DND-41 (cell line): ENCODE data around the gene PTCD2.

Source experiments
- EZH2 ChIP-seq: IDR thresholded peaks from 3 replicates; pipeline ENCODE4 v1.6.1; 2012; ENCODE audit warnings: borderline replicate concordance, low read depth, mild to moderate bottlenecking, moderate library complexity, low read length, inconsistent platforms; ENCODE audit not compliant: severe bottlenecking
- TF ChIP-seq, protein P1 (sequence below): IDR thresholded peaks from 2 replicates; pipeline ENCODE4 v1.5.1; 2012; ENCODE audit warnings: borderline replicate concordance, low read length, moderate library complexity, mild to moderate bottlenecking; ENCODE audit not compliant: poor library complexity, severe bottlenecking; ENCODE audit errors: extremely low read depth

DNA sequence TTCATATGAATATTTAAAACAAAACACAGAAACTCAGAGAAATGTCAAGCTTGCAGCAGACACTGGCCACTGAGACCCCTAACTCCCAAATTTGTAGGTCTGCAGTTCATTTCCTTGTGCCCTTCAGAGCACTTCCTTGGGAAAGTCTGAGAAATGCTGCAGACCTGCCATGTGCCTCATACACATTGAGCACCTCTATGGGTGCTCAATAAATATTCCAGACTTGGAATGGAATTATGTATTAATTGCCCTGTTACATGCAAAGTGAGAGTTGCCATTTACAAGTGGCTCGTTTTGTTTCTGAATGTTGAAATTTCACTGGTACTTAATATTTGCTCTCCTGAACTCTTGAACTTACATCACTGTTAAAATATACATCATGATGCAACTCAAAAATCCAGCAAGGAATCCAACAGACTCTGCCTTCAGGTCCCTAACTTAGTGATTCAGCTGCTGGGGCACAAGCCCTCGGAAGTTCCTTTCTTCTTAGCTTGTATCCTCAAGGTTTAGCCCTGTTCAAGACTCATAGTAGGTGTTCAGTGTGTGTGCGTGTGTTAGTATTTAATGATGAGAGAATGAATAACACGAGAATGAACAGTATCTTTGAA, 90.6 kb downstream of the PTCD2 start:
- TF ChIP-seq, protein P1, sequence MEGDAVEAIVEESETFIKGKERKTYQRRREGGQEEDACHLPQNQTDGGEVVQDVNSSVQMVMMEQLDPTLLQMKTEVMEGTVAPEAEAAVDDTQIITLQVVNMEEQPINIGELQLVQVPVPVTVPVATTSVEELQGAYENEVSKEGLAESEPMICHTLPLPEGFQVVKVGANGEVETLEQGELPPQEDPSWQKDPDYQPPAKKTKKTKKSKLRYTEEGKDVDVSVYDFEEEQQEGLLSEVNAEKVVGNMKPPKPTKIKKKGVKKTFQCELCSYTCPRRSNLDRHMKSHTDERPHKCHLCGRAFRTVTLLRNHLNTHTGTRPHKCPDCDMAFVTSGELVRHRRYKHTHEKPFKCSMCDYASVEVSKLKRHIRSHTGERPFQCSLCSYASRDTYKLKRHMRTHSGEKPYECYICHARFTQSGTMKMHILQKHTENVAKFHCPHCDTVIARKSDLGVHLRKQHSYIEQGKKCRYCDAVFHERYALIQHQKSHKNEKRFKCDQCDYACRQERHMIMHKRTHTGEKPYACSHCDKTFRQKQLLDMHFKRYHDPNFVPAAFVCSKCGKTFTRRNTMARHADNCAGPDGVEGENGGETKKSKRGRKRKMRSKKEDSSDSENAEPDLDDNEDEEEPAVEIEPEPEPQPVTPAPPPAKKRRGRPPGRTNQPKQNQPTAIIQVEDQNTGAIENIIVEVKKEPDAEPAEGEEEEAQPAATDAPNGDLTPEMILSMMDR, result no peak
- no peak for TF ChIP-seq EZH2
